Activated CD8-positive, alpha-beta memory T cell treated with anti-CD3 and anti-CD28 coated beads, Interleukin-2, amount 50 U/mL, for 4 hours (primary cell): Measurements from ENCODE around the gene ANGEL2.
"Not testable (repeated sequence)": the region's sequence is repeated elsewhere in the genome, so short reads cannot be mapped to it uniquely, and the experiment has no call there.

Source experiments
- DNase-seq: peaks from one replicate; pipeline ENCODE4 v3.0.0-alpha.2; 2020

ANGEL2 gene

DNA sequence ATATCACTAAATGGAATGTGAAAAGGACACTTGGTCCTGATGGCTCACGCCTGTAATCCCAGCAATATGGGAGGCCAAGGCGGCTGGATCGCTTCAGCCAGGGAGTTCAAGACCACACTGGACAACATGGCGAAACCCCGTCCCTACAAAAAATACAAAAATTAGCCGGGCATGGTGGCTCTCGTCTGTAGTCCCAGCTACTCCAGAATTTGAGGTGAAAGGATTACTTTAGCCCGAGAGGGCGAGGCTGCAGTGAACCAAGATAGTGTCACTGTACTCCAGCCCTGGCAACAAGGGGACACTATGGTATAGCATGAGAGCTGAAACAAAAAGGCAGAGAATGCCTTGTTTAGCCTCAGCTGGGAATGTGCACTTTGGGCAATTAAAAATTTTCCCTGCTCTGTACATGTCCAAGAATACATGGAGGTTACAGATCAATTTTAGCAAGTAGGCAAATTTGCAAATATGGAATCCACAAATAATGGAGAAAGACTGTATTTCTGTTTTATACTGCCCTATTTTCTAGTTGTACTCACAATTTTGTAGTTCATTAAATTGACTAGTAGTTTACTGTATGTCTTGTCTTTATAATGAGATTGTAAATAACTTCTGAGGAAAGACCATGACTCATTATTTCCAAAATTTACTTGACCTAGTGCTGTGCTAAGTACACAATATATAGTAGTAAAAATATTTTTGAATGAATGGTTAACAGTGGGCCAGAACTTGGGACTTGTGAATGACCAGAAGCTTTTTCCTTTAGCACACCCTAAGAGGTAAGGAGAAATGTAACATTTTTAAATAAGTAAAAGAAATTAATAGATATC lies 2.0 kb upstream of the ANGEL2 start:
- DNase-seq, result no peak

DNA sequence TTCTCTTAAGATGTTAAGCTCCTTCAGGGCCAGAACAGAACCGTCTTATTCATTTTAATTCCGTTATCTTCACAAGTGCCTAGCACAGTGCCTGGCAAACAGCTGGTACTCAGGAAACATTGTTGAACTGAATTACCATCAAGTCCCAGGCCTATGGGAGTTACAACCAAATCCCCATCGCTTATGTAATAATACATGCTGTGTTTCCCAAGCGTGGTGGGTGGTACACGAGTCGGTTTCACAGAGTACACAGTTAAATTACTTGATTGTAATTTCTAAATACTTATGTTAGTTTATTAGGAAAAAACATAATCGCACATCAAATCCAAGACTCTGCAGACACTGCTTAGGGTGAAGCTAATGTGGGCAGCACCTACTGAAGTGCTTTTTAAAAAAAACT lies 1.0 kb downstream of the ANGEL2 start:
- no peak for DNase-seq

DNA sequence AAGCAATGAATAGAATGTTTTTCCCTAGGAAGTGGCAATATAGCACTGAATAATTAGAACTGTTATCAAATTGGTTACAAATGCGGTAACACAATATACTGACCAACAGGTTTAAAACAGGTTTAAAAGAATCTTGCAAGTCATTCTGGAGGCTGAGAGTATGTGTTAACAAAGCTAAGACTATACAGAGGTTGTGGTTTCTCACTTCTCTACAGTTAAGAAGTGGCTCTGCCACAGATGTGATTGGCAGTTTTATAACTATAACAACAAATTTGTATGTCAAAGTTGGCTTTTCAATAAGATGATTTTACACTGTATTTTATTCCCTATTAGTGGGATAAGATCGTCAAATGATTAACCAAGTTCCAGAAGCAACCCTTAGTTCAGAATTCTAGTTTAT lies 7.1 kb downstream of the ANGEL2 start:
- no peak for DNase-seq

DNA sequence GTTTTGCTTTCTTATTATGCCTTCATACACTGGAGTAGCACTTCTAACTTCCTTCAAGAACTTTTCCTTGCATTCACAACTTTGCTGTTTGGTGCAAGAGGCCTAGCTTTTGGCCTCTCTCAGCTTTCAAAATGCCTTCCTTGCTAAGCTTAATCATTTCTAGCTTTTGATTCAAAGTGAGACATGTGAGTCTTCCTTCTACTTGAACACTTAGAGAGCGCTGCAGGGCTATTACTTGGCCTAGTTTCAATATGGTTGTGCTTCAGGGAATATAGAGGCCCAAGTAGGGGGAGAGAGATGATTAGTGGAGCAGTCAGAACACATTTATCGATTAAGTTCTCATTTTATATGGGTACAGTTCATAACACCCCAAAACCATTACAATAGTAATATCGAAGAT lies 12.4 kb downstream of the ANGEL2 start:
- no peak for DNase-seq

DNA sequence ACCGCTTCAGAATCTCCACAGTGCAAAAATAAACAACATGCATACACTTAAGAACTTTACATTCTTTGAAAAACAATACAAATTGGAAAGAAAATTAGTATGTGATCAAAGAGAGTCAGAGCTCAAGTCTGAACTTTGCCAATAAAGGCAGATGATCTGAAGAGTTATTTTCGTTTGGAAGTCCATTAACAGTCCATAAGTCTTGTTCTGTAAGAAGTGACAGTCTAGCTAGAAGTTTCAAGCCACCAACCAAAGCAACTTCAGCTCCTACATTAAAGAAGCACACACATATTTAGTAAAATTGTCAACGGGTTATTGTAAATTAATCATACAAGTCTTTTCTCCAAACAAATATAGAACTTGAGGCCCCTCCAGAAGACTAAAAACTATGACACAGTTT lies 20.7 kb downstream of the ANGEL2 start:
- no peak for DNase-seq

DNA sequence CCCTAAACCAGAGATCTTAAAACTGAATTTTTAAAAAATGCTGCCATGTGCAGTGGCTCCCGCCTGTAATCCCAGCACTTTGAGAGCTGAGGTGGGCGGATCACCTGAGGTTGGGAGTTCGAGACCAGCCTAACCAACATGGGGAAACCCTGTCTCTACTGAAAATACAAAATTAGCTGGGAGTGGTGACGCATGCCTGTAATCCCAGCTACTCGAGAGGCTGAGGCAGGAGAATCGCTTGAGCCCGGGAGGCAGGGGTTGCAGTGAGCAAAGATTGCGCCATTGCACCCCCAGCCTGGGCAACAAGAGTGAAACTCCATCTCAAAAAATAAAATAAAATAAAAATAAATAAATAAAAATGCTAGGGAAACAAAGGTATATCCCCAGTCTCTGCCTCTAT lies 21.7 kb downstream of the ANGEL2 start:
- DNase-seq, result not testable (repeated sequence)

DNA sequence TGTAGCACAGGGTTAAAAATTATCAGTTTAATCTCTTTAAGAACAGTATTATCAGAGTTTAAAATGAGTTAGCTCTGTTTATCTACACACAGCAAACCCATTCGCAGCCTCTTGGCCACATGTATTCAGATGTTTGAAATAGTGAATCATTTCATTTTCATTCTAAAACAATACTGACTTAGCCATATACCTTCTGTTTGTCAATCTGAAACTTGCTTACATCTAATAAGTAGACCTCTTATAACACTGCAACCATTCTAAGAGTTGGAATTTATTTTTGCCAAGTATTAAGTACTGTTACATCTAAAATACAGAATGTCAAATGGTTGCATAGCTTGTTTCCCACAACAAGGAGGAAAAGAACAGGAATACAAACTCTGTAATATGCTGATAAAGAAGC lies 25.4 kb downstream of the ANGEL2 start:
- DNase-seq, result no peak

DNA sequence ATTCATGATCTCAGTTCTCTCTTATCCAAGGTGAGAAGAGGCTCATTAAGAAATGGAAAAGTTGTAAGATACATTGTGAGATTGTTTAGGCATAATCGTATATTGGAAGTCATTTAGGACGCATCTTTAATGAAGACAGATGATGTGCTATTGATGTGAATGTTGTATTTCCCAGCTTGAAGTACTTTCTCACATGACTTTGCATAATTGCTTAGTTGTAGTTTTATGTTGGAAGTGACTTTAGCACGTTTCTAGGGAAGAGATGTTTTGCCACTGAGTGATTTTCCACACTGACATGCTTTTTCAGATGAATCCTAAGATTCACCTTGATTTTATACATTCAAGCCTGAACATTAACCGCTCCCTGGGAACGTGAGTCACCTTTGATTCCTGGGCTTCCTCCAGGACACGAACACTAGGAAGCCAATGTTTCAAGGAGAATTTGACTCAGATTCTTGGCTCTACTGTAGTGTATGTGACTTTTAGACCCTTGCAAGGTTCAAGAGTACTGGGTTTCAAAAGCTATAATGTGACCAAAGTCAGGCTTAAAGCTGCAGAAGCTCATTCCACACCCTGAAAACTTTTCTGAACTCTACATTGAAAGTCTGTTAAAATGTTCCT lies 27.9 kb downstream of the ANGEL2 start:
- no peak for DNase-seq

DNA sequence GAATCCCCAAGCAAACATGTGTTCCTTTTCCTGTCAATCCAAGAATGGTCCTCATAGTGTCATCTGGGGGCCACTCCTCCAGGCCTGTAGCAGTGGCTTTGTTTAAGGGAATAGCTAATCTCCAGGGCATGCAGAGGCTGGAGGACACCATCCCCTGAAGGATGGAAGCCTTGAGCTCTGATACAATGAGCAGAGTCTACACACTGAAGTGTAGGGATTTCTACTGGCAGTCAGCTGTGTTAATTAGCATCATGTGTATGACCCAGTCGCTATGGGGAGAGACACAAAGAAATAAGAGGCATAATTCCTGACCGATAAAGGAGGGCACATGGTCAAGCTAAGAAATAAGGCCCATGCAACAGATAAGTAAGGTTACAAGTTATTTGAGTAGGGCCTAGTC lies 29.1 kb downstream of the ANGEL2 start:
- DNase-seq, result no peak

DNA sequence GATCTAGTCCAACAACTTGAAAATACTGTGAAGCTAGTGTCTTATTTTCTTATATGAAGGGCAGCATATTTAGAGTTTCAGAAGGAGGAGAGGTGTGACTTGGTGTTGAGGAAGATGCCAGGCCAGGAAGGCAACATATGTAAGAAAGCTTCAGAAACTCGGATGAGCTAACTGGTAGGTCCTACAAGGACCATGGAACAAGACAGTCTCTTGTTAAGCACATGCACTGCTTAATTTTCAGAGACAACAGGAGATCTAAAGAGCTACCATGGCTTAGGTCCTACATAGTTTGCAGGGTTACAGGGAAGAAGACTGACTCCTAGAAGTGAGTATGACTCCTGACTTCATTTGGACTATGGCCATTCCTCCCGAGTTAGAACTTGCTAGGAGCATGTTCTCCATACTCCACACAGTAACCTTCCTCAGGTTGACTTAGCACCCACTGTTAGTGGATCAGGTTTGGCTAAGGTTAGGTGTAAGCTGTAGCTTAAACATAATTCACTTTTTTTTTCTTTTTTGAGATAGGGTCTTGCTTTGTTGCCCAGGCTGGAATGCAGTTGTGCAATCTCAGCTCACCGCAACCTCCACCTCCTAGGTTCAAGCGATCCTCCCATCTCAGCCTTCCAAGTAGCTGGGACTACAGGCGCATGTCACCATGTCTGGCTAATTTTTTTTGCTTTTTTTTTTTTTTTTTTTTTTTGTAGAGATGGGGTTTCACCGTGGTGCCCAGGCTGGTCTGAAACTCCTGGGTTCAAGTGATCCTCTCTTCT lies 31.0 kb downstream of the ANGEL2 start:
- DNase-seq, result no peak

DNA sequence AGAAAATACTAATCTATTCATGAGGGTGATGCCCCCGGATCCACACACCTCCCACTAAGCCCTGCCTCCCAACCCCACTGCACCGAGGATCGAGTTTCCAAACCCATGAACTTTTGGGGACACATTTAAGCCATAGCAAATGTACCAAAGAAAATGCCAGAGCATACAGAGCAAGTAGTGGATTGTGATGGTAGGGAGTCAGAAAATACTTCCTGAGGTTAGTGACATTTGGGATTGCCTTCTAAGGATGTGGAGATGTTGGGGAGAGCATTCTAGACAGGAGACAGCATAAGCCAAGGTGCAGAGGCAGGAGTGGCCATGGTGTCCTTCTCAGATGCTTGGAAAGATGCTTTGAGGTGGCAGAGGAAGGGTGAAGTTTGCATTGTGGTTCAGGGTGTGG lies 32.2 kb downstream of the ANGEL2 start:
- DNase-seq, result no peak

DNA sequence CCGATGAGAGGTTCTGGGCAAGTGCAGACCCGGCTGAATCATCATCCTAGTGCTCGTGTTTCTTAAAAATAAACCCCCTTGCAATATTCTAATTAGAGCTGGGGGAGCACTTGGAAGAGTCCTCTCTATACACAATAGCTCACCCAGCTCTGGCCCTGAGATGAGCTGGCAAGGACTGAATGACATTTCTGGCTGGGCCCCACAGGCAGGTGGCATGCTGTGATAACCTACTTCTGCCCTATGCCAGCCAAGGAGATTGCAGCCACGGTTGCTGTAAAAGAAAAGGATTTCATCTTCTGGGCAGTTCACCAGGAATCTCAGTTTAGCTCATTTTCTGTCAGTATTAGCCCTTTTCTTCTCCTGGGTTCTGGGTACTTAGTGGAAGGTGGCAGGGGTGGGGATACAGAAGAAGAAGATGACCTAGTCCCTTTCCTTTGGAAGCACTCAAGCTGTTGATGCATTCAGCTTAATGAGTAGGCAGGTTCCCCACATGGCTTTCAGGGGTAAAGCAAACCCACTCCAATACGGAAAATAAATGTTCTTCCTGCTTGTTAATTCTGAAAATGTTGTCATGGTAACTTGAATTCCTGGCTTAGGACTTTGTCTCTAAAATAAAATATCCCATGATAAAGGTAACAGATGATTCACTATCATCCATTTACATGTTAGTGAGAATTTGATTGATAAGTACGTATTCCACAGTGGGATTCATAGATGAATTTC lies 33.1 kb downstream of the ANGEL2 start:
- DNase-seq, result no peak

DNA sequence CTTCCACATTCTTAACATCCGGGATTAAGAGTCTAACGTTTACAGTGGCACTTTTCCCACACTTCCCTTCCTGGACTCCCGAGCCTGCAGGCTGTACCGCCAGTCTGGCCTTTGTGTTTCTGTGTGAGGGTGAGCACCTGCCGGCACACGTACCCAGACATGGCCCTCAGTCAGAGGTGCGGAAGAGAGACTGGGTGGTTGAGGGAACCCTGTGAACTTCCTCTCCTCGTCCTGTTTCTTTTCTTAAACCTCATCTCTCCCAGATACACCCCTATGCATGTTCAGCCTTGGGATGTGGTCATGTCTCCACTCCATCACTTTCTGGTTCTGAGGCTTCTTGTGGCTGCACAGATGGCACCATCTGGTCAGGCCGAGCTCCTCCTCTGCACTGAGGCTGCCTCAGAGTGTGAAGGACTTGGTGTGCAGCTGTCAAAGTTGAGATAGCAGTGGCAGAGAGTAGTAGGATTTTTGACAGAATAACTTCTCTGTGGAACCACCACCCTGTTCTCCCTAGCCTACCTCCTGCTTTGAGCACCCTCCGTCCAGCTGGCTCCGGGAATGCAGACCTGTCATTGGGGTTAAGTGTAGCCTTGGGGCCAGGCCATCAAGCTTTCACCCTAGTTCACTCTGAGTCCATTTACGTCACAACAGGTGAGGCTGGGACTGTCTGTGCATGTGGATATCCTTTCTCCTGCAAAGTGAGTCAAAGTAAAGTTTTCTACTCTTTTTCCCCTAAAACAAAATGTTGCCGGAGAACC lies 33.9 kb downstream of the ANGEL2 start:
- no peak for DNase-seq

DNA sequence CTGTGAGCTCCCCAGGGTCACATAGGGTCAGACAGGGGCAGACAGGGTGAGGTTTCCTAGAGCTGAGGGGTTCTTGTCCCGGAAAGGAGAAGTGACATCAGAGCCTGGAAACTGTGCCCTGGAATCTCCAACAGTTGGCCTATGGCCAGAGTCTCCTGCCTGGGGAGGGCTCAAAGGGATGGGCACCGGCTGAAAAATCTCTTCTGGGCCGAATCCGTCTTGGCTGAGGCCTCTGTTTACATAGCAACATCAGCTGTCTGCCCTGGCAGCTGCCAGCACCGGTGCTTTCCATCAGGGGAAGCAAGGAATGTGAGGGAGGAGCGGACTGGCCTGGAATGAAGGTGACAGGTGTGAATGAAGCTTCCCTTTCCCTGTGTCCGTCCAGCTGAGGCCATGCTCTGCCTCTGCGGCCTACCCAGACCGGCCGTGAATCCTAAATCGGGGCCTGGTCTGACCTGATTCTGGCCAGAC lies 34.6 kb downstream of the ANGEL2 start:
- DNase-seq, result no peak

DNA sequence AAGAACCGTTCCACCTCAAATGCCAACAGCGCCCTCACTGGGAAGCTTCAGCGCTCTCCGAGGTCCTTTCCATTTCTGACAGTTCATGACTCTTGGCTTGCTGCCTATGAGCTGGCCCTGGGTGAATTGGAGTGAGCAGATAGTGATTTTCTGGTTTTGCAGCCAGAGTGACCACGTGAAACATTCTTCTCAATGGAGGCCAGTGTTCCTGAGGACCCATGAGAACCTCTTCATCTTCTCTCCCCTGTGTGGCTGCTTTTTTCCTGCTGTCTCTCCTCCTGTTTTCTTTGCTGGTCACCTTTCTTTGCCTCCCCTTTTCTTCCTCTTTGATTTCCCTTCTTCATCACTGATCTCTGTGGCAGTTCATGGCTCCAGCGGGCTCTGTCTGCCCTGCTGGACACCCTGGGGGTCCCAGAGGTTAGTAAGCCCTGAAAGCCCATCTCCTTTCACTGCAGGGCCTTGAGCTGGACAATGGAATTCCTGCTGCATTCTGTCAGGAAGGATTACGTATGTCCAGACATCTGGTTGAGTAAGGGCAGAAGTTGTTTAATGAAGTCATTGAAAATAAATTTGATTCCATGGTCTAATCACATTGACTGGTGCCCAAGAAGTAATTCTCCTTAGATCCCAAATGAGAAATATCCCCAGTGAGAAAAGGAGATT lies 35.4 kb downstream of the ANGEL2 start:
- no peak for DNase-seq

DNA sequence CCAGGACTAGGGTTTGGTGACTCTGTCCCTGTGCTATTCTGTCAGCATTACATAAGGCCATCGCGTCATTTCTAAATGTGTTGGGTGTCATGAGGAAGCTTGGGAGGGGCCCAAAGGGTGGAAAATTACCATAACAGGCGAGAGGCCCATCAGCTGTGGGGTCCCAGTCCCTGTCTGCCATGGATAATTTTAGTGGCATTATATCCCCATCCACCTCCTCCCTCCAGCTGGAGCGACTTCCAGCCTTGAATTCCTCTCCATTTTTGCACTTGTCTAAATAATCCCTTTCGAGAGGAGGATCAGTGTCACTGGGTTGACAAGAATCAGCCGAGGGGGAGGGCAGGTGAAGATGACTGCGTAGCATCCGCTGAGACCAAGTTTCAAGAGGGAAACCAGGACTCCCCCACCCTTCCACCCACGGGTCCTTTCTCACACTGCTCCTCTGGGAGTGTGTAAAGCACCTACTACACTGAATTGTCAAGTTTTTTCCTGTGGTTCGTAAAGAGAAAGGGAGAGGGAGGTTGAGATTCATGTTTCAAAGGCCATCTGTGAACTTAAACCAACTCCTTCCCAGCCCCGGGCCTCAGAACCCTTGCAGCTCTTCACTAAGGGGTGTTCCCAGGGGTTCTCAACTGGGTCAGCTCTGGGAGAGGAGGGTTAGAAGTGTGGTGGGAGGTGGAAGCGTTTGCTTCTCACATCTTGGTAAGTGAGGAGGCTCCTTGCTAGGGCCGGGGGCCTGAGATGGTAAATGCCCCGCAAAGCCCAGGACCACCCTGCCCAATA lies 36.1 kb downstream of the ANGEL2 start:
- DNase-seq, result no peak

DNA sequence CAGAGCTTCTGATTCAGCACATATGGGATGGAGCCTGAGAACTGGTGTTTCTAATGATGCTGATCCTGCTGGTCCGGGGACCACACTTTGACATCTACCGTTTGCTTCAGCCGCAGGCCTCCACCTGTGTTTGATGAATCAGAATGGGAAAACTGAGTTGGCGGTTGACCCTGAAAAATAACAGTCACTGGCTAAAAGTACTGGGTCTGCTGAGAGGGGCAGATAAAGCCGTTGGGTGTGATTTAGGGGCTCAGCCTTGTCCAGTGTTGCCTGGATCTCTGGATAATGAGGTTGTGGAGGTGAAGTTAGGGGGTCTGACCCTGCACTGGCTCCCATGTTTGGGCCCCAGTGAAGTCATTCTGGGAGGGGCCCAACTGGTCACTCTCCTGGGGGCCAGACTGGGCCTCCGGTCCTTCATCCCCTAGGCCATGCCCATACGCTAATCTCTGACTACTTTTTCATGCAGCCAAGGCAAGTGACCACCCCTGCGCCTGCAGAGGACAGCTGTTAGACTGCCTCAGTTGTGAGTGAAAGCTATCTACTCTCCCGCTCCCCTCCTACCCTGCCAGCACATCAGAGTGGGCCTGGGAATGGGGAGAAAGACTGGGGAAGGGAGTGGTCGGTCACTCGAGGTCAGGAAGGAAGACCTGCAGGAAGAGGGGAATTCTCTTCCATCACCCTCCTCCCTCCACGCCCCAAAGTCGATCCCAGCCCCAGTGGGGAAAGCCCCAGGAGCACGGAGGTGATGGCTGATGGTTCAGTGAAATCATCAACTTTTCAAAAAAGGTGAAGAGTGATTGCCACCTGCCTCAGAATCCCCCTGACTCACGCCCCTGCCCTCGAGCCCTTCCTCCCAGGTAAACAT lies 37.7 kb downstream of the ANGEL2 start:
- no peak for DNase-seq

DNA sequence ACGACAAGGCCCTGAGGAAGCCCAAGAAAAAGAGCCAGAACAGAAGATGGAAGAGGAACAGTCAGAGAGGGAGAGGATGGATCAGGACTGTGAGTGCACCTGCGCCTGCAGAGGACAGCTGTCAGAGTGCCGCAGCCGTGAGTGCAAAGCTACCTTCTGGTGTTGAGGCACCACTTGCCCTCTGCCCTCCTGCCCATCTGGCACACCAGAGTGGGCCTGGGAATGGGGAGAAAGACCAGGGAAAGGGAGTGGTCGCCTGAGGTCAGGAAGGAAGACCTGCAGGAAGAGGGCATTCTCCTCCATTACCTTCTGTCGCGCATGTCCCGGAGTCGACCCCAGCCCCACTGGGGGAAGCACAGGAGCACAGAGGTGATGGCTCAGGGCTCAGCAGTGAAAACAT lies 39.1 kb downstream of the ANGEL2 start:
- DNase-seq, result no peak

DNA sequence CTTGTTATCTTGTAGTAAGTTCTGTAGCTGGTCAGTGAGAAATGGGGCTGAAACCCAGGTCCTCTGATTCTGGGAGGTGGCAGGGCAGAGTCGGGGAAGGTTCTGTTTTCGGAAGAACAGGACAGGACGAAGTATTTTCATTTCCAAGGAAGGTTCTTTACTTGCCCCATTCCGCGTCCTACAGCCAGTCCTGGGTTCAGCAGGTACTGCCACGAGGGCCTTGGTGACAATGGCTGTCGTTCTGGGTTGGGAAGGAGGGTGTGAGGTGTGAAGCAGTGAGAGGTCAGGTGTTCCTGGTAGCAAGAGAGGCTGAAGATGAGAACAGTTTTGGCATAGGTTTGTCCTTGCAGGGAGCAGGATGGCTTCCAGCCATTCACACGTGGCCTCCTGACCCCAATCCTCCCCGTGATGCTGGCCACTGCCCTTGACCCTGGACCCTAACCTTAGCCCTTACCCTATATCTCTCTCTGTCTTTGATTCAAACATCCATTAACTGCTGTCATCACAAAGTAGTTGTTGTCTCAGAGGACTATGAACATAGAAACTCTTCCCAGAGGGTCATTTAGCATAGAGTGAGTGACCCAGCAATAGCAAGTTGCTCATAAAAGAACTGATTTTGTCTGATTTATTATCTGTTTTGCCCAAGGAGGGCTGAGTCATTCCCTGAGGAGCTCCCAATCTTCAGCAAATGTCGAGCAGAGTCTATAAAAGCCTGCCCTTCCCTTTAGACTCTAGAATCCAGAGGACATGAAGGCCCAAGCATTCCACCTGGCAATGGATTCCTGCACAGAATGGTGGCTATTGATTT lies 40.4 kb downstream of the ANGEL2 start:
- no peak for DNase-seq
